Duodenal mucosa (tissue), 2 donors: ENCODE results near the gene UBE2O.

Source experiments
- H3K27ac ChIP-seq: one replicate; pipeline ENCODE4 v1.7.0; 2013; ENCODE audit warnings: low read depth, low read length
- H3K27me3 ChIP-seq, 2 donors: one replicate each; pipeline ENCODE4 v1.7.0; 2013; ENCODE audit warnings: low read length in 2 of 2, control low read depth in 1 of 2; ENCODE audit not compliant: insufficient read depth in 2 of 2, control insufficient read depth in 1 of 2
- H3K36me3 ChIP-seq, 2 donors: one replicate each; pipeline ENCODE4 v1.7.0; 2013; ENCODE audit warnings: low read length in 2 of 2, control low read depth in 1 of 2; ENCODE audit not compliant: insufficient read depth in 2 of 2, control insufficient read depth in 1 of 2
- H3K4me1 ChIP-seq, 2 donors: one replicate each; pipeline ENCODE4 v1.7.0; 2013; ENCODE audit warnings: low read length in 2 of 2, control low read depth in 1 of 2; ENCODE audit not compliant: insufficient read depth in 2 of 2, control insufficient read depth in 1 of 2
- H3K4me3 ChIP-seq, 2 donors: one replicate each; pipeline ENCODE4 v1.7.0; 2013; ENCODE audit warnings: low read length in 2 of 2, low read depth in 1 of 2
- H3K9ac ChIP-seq, 2 donors: one replicate each; pipeline ENCODE4 v1.7.0; 2013; ENCODE audit warnings: low read length in 2 of 2, low read depth in 1 of 2
- H3K9me3 ChIP-seq, 2 donors: one replicate each; pipeline ENCODE4 v1.7.0; 2013; ENCODE audit warnings: low read length in 2 of 2, control low read depth in 1 of 2; ENCODE audit not compliant: control insufficient read depth in 1 of 2

UBE2O gene

DNA sequence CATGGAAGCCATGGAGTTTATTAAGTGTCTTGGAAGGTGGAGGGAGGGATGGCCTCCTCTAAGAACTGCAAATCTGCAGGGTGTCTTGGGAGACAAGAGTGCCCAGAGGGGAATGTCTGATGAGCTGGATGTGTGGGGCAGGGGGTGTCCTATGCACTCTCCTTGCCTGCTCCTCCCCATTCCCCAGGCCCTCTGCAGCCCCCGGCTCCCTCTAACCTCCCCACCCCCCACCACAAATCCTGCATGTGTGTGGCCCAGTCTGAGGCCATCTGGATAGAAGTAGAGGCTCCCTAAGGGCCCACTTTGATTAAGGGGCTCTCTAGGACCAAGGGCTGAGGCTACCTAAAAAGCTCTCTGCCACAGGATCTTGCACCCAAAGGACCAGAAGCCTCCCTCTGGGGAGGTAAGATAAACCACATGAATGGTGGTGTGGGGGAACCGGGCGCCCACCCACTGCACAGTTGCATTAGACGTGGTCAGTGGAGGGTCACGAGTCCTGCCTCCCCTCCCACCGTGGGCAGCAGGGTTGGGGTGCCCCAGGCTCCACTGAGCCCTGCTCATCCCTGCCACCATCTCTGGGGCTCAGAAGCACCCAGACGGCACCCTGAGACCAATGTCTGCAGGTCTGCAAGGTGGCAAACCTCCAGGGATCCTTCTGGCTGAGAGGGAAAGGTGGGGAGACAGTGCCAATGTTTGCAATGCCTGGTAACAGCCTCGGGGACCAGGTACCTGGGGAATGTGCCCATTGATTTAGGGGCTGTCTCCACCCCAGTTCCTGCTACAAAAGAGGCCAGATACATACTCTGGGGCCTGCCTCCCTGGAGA is 15.1 kb upstream of the UBE2O start:
- peaks cover 0 to 3% of the 10 kb centered on the region in 2 donors for H3K4me1 ChIP-seq
- no peak overlapping the region for H3K4me3 ChIP-seq
- no peak overlapping the region for H3K27ac ChIP-seq
- peaks cover 9 to 22% of the 10 kb centered on the region in 2 donors for H3K36me3 ChIP-seq
- no peak overlapping the region for H3K9ac ChIP-seq
- H3K27me3 ChIP-seq: no peaks in the 10 kb centered on the region
- no peaks in the 10 kb centered on the region for H3K9me3 ChIP-seq

DNA sequence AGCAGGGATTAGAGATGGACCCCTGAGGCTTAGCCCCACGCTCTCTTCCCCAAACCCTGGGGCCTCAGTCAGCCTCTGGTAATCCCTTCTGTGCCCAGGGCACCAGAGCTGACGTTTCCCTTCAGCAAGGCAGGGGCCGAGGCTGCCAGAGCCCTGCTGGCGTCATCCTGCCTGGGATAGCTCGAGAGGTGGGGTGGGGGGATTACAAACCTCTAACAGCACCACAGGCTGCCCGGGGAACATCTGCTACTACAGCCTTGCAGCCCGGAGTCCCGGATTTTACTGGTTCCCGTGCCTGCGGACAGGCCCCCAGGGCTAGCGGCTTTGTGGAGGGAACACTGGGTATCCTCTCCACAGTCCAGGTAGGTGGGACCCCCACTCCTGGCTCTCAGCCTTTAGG is 14.4 kb upstream of the UBE2O start, which contains the start of gene AANAT:
Gene AANAT (plus strand): TSS at position 238 of the 400 bp plus-strand sequence. CDS start 1,144 bp downstream, outside the sequence.
- no peaks in the 10 kb centered on the region for H3K27me3 ChIP-seq
- peaks cover 5 to 17% of the 10 kb centered on the region in 2 donors for H3K36me3 ChIP-seq
- no peak within 1 kb of the TSS for H3K4me3 ChIP-seq
- H3K9ac ChIP-seq: no peak within 1 kb of the TSS
- no peaks in the 10 kb centered on the region for H3K9me3 ChIP-seq
- no peak within 1 kb of the TSS for H3K27ac ChIP-seq
- H3K4me1 ChIP-seq: peaks cover 0 to 3% of the 10 kb centered on the region in 2 donors

DNA sequence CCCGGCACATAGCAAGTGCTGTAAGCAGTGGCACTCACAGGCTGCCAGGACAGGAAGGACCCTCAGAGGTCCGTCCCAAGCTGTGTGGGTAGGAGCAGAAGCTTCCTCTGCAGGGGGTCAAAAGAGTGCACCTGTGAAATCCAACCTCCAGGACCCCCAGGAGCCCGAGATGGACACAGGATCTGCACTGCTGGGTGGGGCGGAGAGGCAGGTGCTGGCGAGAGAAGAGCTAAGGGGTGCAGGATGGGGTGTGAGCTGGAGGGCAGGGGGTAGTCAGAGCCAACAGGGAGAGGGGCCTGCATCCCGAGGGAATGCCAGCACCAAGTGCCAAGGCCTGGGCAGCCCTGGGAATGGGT is 13.8 kb upstream of the UBE2O start:
- Histone ChIP-seq H3K4me3 (no peak overlapping the region), H3K27ac (no peak overlapping the region), H3K9me3 (no peaks in the 10 kb centered on the region), H3K27me3 (no peaks in the 10 kb centered on the region), H3K9ac (no peak overlapping the region), H3K4me1 (peaks cover 0 to 3% of the 10 kb centered on the region in 2 donors), H3K36me3 (peaks cover 0 to 11% of the 10 kb centered on the region in 2 donors)

DNA sequence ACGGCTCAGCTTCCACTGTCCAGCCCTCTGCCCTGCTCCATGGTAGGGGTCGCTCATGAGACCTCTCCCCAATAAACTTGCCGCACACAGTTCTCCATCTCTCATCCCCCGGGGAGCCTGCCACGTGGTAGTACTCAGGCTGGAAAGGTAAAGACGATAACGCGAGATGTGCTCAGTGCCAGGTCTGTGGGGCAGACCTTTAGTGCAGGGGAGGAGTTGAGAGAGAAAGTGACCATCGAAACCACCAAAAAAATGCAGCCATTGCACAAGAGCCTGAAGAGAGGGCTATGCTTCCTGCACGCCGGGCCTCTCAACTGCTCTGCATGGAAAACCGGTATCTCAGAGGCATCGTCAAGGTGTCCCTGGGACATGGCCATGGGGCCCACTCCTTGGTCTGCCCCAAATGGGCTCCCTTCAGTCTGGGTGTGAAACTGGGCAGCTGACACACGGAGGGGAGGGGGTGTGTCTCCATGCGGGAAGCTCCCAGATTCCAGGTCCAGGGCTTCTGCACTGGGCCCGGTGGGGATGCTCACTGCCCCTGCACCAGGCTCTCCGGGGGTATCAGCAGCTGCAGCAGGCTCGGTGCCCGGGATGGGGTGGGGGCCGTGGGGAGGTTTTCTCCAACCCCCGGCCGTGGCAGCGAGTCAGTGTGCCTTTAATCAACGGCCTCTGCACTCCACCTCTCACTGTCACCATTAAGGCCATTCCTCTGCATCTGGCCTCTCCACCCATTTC is 9.8 kb upstream of the UBE2O start:
- no peaks in the 10 kb centered on the region for H3K27me3 ChIP-seq
- peaks cover 0 to 3% of the 10 kb centered on the region in 2 donors for H3K4me1 ChIP-seq
- no peak overlapping the region for H3K27ac ChIP-seq
- no peak overlapping the region for H3K4me3 ChIP-seq
- no peaks in the 10 kb centered on the region for H3K9me3 ChIP-seq
- no peaks in the 10 kb centered on the region for H3K36me3 ChIP-seq
- no peak overlapping the region for H3K9ac ChIP-seq

DNA sequence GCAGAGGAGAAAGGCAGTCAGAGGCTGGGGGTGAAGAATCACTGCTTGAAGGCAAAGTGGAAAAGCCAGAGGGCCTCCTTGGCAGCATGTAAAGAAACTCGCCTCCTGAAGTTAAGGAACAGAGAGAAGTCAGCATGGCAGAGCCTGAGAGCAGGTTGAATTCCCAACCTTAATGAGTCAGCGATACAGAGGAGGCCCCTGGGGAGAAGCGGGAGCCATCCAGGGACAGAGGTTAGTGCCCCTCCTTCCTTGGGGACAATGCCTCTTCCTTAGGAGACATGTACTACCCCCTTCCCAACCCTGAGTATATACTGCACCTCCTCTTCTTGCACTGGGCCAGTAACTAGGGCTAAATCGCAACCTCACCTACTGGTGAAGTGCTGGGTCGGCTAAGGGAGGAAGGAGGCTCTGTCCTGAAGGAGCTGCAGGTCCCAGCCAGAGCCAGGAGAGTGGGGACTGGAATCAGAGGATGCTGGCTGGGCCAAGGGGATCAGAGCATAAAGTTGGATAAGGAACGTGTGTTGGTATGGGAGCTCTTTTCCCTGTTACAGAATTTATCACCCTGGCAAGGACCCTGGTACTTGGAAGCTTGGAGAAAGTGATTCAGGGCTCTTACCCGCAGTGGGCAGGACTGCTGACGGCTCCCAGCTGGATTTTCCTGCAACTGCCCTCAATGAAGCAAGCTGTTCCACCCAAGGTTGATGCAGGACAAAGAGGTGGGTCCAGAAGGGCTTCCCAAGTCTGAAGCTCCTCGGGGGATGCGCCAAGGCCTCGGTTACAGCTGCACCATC is 9.0 kb upstream of the UBE2O start:
- no peak overlapping the region for H3K27ac ChIP-seq
- H3K4me3 ChIP-seq: no peak overlapping the region
- no peaks in the 10 kb centered on the region for H3K36me3 ChIP-seq
- no peaks in the 10 kb centered on the region for H3K27me3 ChIP-seq
- peaks cover 0 to 3% of the 10 kb centered on the region in 2 donors for H3K4me1 ChIP-seq
- H3K9me3 ChIP-seq: no peaks in the 10 kb centered on the region
- no peak overlapping the region for H3K9ac ChIP-seq

DNA sequence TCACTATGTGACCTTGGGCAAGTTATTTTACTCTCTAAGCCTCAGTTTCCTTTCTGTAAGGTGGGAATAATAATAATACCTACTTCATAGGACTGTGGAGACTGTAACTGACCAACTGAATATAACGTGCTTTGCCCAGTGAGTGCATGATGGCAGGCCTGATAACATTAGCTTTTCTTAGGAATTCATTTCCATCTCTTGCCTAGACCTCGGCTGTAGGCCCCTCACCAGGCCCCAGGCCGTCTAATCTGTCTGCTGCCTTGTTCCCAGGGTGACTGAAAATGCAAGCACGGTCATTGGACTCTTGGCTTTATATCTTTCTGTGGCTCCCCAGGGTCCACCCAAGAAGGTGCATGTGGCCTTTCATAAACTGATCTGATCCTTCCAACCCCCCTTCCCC is 6.7 kb upstream of the UBE2O start:
- Histone ChIP-seq H3K4me1 (no peaks in the 10 kb centered on the region), H3K9ac (no peak overlapping the region), H3K27ac (no peak overlapping the region), H3K36me3 (no peaks in the 10 kb centered on the region), H3K9me3 (no peaks in the 10 kb centered on the region), H3K4me3 (no peak overlapping the region), H3K27me3 (no peaks in the 10 kb centered on the region)

DNA sequence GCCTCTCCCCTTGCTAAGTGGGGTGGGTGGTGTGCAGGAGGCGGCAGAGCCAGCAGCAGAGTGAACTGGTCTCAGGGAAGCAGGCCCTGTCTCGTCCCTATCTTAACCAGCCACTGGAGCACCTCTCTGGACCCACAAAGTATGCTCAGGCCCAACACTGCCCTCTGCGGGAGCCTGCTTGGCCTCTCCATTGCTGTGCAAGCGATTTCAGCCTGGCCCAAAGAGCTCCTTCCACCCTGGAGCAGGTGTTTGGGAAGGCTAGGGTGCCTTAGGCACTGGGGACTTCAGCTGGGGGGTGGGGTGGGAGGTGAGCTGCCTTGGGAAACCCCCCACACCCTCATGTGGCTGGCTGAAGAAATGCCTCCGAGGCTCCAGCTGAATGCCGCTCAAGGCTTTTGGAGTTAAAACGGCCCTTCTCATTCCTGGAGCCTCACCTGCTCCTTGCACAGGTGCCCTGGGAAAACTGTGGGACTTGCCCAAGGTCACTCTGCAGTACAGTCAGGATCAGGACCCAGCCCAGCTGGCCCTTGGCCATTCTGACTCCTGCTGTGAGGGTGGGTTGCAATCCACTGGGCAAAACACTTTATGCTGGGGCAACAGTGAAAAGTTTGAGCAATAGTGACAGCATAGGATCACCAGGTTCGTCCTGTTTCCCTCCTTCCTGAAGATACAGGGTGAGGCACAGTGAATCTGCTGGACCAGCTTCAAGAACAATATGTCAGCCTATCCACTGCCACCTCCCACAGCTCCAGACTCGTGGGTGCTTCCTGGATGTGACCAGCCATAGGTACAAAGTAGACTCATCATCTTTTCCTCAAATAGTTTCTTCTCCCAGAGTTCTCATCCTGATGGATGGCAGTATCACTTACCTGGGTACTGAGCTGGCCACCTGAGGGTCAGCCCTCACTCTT is 5.9 kb upstream of the UBE2O start:
- Histone ChIP-seq H3K4me3 (no peak overlapping the region), H3K9ac (no peak overlapping the region), H3K27me3 (no peaks in the 10 kb centered on the region), H3K9me3 (no peaks in the 10 kb centered on the region), H3K4me1 (no peaks in the 10 kb centered on the region), H3K27ac (no peak overlapping the region), H3K36me3 (no peaks in the 10 kb centered on the region)

DNA sequence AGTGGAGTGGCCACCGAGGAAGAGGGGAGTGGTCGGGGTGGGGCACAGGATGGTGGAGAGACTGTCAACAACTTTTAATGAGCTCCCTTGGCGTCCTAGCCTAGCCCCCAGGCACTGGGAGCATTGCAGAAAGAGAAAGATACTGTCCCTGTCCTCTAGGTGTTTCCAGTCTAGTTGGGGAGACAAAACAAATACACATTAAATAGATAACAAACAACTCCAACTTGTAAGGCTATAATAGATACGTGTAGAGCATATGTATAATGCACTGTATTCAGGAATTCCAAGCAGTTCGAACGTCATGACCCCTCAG is 435 bp upstream of the UBE2O start:
- no peak overlapping the region for H3K4me3 ChIP-seq
- no peak overlapping the region for H3K9ac ChIP-seq
- H3K27ac ChIP-seq: no peak overlapping the region
- H3K36me3 ChIP-seq: no peaks in the 10 kb centered on the region
- H3K4me1 ChIP-seq: peaks cover 8 to 16% of the 10 kb centered on the region in 2 donors
- H3K9me3 ChIP-seq: no peaks in the 10 kb centered on the region
- H3K27me3 ChIP-seq: no peaks in the 10 kb centered on the region

DNA sequence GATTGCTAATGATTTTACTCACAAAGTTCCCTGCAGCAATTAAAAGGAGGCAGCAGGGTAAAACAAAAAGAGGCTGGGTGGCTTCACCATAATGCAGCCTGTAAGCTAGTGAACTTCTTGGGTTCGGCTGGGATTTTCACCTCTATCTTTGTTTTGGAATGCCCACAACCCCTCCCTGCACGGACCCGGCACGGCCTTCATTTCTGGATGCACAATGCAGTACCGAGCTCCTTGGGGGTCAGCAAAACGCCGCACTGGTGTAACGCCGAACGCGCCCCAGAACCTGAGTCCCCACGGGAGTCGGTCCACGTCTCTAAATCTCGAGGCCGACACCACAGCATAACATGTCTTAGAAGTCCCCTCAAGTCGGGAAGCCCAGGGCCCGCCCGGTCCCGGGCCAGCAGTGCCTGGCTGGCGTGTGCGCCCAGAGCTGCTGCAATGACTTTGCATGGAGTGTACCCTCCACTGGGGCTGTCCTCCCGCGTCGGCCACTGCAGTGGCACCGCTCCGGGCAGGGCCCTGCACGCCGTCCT is 759 bp downstream of the UBE2O start:
- H3K36me3 ChIP-seq: no peaks in the 10 kb centered on the region
- H3K9me3 ChIP-seq: no peaks in the 10 kb centered on the region
- H3K27me3 ChIP-seq: no peaks in the 10 kb centered on the region
- H3K9ac ChIP-seq: peak overlapping the region; percentile 51 to 73
- H3K4me1 ChIP-seq: peaks cover 11 to 17% of the 10 kb centered on the region in 2 donors
- peak overlapping the region; percentile 77 to 79 for H3K4me3 ChIP-seq
- H3K27ac ChIP-seq: no peak overlapping the region
